Stimulated activated CD4-positive, alpha-beta T cell treated with anti-CD3 and anti-CD28 coated beads, Interleukin-4, amount 100 ng/mL, for 4 hours (primary cell): ENCODE measurements around the gene MTA2.
"Not testable (repeated sequence)": the region's sequence is repeated elsewhere in the genome, so short reads cannot be mapped to it uniquely, and the experiment has no call there.

Experiments
- DNase-seq, 2 experiments: peaks; one replicate each; pipeline ENCODE4 v3.0.0-alpha.2; 2020

The MTA2 gene

GRCh38 chr11:62565100-62565802 is 36.4 kb downstream of the MTA2 start:
- no peak for DNase-seq

GRCh38 chr11:62561677-62562230 is 39.9 kb downstream of the MTA2 start:
- not testable (repeated sequence) for DNase-seq

DNA sequence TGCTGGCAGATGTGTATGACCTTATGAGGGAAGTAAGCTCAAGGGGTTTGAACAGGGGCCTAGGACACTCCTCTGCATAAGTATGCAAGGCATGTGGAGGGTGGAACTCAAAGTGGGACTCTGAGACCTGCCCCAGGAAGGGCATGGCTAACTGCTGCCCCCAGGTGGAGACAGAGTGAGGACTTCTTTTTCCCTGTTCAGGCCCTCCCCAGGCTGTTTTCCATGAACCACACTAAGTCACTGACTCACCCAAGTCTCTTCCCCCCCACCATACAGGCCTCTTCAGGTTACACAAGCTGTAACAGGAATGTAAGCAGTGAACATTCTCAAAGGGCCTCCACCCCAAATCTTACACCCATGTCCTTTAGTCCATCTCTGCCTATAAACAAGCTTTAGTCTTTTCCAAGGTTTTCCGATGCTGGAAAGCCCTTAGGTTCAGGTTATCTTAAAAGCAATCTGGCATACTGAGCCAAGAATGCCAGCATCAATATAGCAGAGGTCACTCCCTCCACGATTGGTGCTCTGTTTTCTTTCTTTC is 41.0 kb downstream of the MTA2 start:
- DNase-seq = peak; percentile 62 to 84

- not testable (repeated sequence) for DNase-seq
Observed at GRCh38 chr11:62559626-62560025, 42.0 kb downstream of the MTA2 start.

- DNase-seq = no peak
Observed at GRCh38 chr11:62559204-62559603, 42.5 kb downstream of the MTA2 start.

DNA sequence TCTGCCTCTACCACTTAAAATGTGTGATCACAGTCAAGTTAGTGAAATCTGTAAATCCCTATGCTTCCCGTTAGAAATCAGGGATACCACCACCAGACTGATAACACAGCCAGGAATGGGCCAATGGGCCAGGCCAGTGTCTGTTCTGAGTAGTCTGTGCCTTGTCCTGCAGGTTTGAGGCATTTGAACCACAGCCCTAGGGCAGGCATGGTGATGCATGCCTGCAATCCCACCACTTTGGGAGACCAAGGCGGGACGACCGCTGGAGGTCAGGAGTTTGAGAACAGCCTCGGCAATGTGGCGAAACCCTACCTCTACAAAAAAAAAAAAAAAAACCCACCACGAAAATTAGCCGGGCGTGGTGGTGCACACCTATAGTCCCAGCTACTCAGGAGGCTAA is 43.0 kb downstream of the MTA2 start:
- no peak for DNase-seq

DNA sequence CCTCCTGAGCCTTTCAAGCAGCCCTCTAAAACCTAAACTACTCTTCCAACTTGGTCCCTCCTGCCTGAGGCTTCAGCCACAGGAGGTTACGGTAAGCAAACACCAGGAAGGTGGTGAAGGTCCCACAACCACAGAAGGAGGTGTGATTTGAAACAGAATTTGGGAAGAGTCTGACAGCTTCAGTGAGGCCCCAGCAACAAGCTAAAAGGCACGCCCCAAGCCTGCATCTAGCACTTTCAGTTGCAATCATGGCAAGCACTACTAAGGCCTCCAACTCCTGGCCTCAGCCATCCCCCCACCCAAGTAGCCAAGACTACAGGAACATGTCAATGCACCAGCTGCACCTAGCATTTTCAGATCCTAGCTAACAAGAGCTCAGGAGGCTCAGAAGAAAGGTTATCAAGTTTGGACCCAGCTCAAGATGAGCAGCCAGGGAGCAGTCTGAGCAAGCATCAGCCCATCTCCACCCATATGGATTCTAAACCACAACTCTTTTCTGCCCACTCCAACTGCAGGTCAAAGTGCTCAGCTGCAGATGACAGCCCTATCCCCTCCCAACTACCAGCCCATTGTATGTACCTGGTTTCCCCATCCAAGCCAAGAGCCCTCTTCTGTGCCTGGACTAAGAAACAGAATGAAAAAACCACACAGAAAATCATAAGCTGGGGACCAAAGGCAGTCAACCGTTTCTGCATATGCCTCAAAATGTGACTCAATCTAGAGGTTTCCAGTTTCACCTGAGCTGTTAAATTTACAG is 44.6 kb downstream of the MTA2 start:
- DNase-seq = peak in 1 of 2 experiments; percentile 18

- peak; percentile 54 to 70 for DNase-seq
Observed at GRCh38 chr11:62556108-62556874, 45.4 kb downstream of the MTA2 start.

GRCh38 chr11:62555464-62556107 is 46.1 kb downstream of the MTA2 start:
- peak in 1 of 2 experiments; percentile 44 for DNase-seq

GRCh38 chr11:62554387-62555167 is 47.1 kb downstream of the MTA2 start:
- DNase-seq = no peak

- no peak for DNase-seq
Observed at GRCh38 chr11:62553839-62554361, 47.8 kb downstream of the MTA2 start.

DNA sequence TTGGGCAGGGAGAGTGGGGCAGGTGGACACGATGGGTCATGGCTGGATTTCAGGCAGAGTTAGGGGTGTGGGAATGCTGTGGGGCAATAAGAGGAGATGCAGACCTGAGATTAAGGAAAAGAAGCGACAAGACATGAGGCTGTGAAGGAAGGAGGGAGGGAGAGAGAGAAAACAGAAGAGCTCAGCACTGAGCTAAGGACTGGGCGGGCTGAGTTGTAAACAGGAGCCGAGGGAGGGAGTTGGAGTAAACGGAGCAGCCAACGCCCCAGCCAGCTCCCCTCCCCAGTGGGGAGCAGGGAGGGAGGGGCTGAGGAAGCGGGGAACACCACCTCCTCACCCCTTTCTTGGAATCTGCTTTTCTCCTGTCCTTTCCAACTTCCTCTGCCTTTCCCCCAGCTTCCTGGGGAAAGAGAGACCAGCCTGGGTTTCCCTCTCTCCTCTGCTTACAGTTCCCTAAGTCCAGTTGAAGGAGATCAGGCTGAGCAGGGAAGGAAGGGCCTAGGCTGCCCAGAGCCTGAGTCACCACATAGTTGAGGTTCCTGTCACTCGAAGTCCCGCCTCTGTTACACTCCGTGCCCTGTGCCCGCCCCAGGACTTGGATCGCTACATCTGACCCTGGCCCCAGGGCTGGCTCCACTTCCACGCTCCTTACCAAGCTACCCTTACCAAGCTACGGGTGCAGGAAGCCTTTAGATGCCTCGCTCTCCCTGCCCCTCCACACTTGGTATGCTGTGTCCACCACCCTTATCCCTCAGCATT is 48.4 kb downstream of the MTA2 start:
- peak in 1 of 2 experiments; percentile 30 for DNase-seq

DNA sequence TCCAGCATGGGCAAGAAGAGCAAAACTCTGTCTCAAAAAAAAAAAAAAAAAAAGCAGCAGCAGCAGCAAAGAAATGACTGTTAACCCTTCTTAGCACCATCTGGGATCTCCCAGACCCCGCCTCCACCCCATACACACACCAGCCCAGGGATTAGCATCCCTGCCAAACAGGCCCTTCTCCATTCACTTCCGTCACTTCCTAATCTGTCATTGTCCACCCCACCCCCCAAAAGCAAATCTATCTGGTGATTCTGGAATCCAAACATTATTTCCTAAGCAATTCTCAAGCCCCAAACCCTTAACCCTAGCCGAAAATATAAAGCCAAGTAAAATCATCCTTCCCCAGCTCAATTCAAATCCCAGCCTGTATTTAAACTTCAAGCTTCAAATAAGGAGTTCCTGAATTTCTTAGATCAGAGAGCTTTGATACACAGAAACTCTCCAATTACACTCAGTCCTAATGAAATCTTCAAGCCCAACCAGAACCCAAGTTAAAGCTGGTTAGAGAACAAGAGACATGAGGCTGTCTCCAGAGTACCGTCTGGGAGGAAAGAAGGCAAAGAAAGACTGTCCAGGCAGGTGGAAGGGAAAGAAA is 49.1 kb downstream of the MTA2 start:
- DNase-seq = no peak

DNA sequence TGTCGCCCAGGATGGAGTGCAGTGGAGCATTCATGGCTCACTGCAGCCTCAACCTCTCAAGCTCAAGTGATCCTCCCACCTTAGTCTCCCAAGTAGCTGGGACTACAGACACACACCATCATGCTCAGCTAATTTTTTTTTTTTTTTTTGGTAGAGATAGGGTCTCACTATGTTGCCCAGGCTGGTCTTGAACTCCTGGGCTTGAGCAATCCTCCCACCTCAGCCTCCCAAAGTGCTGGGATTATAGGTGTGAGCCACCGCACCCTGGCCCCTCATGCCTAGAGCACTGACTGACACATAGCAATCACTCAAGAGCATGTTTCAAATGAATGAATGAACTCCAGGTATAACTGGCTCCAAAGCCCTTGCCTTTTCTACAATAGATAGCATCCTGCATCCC is 51.2 kb downstream of the MTA2 start:
- DNase-seq = not testable (repeated sequence)

DNA sequence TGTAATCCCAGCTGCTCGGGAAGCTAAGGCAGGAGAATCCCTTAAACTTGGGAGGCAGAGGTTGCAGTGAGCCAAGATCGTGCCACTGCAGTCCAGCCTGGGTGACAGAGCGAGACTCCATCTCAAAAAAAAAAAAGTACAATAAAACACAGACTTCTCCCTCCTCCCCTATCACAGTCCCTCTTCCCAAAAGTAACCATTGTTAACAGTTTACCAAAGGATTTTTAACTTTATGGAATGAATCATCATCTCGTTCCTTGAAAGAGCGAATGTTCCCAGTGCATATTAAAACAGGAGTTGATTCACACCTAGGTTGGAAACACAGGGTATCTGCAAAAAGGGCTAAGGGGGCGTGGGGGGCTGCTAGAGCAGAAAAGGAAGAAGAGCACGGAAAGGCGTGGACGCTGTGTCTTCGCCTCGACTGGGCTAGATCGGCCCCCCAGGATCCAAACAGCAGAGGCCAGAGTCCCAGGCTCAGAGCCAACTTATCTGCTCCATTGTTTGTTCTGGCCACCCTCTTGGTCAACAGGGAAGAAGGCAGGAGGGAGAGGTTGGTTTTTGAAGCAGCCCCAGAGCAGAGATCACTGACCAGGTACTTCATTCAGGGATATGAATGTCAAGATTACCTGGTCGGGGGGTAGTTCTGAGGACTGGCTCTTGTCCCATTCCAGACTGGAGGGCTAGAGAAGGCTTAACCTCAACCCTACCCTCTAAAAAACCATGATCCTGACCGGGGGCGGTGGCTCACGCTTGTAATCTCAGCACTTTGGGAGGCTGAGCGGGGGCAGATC is 52.9 kb downstream of the MTA2 start:
- no peak for DNase-seq

DNA sequence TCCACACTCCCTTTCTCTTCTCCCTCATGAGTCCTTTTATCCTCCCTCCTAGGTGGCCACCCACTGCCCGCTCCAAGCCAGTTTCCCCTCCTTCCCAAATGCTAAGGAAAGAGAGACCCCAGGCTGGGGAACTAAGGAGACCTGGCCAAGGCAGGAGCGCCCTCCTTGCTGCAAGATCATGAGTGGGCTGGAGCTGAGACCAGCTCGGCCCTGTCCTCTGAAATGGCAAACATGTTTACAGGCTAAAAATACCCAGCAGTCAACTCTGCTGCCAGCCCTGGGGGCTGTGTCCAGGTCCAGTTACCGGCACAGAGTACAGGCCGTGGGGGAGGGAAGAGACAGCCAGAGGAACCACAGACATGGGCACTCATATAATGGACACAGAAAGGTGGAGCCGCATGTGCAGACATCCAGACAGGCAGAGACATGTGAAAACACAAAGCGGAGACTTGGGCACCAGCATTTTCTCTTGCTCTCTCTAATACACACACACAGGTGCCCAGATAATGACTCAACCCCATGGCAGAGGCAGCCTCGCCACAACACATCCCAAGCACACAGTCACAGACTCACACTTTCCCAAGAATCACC is 53.9 kb downstream of the MTA2 start:
- no peak for DNase-seq

- no peak for DNase-seq
Observed at GRCh38 chr11:62546929-62547625, 54.6 kb downstream of the MTA2 start.

GRCh38 chr11:62546244-62546928 is 55.3 kb downstream of the MTA2 start, which contains the start of gene AHNAK:
TSS of gene AHNAK (minus strand) at chr11:62546806. CDS start at chr11:62536098, 10,708 bp downstream.
- DNase-seq = peak; percentile 50 to 63
